GM21786 (cell line): Measurements from ENCODE around the gene HIPK4.
"Not testable (repeated sequence)": the region's sequence is repeated elsewhere in the genome, so short reads cannot be mapped to it uniquely, and the experiment has no call there.

Source experiments
- ATAC-seq: cut with Tn5 transposase; IDR thresholded peaks from one replicate; pipeline ENCODE4 v1.9.1; 2021; ENCODE audit not compliant: unreplicated experiment

The HIPK4 gene

GRCh38 chr19:40416918-40417642 lies 27.1 kb upstream of the HIPK4 start:
- no peak for ATAC-seq

GRCh38 chr19:40415768-40416167 lies 25.8 kb upstream of the HIPK4 start:
- ATAC-seq: no peak

GRCh38 chr19:40414542-40415535 lies 24.9 kb upstream of the HIPK4 start:
- ATAC-seq: no peak

- no peak for ATAC-seq
Measured at GRCh38 chr19:40413291-40413845, 23.4 kb upstream of the HIPK4 start, which contains the start of gene PRX. PRX (minus strand) TSS chr19:40413378; CDS start chr19:40407932, 5,446 bp downstream.

GRCh38 chr19:40412866-40413265 lies 22.9 kb upstream of the HIPK4 start:
- ATAC-seq: no peak

GRCh38 chr19:40411958-40412499 lies 22.0 kb upstream of the HIPK4 start:
- no peak for ATAC-seq

- no peak for ATAC-seq
Measured at GRCh38 chr19:40411125-40411842, 21.3 kb upstream of the HIPK4 start.

GRCh38 chr19:40410030-40410389 lies 20.0 kb upstream of the HIPK4 start:
- ATAC-seq: no peak

- not testable (repeated sequence) for ATAC-seq
Measured at GRCh38 chr19:40408598-40408925, 18.6 kb upstream of the HIPK4 start.

GRCh38 chr19:40407714-40408597 lies 18.0 kb upstream of the HIPK4 start:
- ATAC-seq: no peak

GRCh38 chr19:40403262-40403984 lies 13.4 kb upstream of the HIPK4 start:
- peak; percentile 54 for ATAC-seq

GRCh38 chr19:40400559-40400958 lies 10.6 kb upstream of the HIPK4 start:
- ATAC-seq: no peak

GRCh38 chr19:40398417-40399131 lies 8.6 kb upstream of the HIPK4 start:
- ATAC-seq: no peak

GRCh38 chr19:40397568-40397906 lies 7.6 kb upstream of the HIPK4 start:
- ATAC-seq: no peak

- ATAC-seq: no peak
Measured at GRCh38 chr19:40396886-40397567, 7.0 kb upstream of the HIPK4 start.

GRCh38 chr19:40395956-40396355 lies 6.0 kb upstream of the HIPK4 start:
- ATAC-seq: no peak

- ATAC-seq: no peak
Measured at GRCh38 chr19:40394816-40395210, 4.8 kb upstream of the HIPK4 start.
